RCC 7860 (cell line): ENCODE data around the gene SDR42E2.
A peak's percentile ranks its signal among the peaks of the same experiment; 100 is the strongest.
"Not testable (repeated sequence)": the region's sequence is repeated elsewhere in the genome, so short reads cannot be mapped to it uniquely, and the experiment has no call there.

Experiments used
- DNase-seq: peaks from one replicate; pipeline ENCODE4 v3.0.0-alpha.2; 2015; ENCODE audit warnings: low spot score
- FAIRE-seq: peaks from 2 replicates; lab custom pipeline; 2012; peaks lifted over from hg19 to GRCh38; lab: Jason Lieb, UNC

SDR42E2 gene

DNA sequence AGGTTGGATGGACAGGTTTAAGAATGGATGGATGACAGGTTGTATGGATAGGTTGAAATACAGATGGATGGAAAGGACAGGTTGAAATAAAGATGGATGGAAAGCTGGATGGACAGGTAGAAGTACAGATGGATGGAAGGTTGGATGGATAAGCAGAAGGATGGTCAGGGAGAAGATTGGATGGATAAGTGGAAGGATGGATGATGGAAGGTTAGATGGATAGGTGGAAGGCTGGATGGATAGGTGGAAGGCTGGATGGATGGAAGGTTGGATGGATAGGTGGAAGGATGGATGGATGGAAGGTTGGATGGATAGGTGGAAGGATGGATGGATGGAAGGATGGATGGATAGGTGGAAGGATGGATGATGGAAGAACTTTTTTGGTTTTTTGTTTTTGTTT lies 905 bp upstream of the SDR42E2 start:
- DNase-seq (no peak), FAIRE-seq (no peak)

DNA sequence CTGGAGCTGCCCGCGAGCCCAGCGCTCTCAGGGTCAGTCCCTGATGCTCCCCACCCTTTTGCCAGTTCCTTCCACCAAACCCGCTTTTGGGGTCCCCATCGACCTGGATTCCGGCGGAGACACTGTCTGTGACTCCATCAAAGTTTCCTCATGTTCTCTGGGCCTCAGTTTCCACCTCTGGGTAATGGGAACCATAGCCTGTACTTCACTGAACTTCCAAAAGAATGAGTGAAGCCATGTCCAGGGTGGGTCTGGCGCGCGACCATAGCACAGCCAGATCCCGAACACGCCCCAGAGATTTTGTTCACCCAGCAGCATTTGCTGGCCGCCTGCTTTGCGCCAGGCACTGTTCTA lies 327 bp downstream of the SDR42E2 start:
- FAIRE-seq: no peak
- DNase-seq: no peak

DNA sequence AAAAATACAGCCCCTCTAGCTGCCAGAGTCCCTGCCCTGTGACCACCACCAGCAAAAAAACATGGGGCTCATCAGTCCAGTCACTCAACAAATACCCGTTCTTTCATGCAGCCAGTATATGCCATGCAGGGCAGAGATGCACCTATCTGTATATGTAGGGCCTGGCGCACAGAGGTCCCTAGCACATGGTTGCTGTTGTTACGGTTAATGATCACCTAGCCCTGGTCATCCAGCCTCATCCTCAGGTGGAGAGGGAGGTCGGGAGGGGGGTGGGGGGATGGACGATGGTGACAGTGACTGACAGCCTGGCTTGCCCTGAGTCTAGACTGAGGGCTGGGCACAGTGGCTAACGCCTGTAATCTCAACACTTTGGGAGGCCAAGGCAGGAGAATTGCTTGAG lies 1.5 kb downstream of the SDR42E2 start:
- FAIRE-seq (no peak), DNase-seq (no peak)

DNA sequence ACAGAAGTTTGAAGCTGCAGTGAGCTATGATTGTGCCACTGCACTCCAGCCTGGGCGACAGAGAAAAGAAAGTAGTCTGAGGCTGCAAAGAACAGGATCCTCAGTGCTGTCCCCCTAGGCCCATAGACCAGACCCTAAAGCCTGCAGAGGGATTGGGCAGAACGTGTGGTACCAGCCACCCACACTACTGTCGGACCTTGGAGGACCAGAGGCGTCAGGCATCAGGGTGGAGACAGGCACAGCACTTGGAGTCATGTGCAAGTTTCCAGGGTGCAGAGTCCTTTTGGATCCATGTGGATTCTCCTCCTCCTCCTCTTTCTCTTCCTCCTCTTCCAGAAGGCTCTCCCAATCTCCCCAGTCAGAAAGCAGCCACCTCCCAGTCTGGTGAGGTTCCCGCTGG lies 2.2 kb downstream of the SDR42E2 start:
- FAIRE-seq (no peak), DNase-seq (no peak)

DNA sequence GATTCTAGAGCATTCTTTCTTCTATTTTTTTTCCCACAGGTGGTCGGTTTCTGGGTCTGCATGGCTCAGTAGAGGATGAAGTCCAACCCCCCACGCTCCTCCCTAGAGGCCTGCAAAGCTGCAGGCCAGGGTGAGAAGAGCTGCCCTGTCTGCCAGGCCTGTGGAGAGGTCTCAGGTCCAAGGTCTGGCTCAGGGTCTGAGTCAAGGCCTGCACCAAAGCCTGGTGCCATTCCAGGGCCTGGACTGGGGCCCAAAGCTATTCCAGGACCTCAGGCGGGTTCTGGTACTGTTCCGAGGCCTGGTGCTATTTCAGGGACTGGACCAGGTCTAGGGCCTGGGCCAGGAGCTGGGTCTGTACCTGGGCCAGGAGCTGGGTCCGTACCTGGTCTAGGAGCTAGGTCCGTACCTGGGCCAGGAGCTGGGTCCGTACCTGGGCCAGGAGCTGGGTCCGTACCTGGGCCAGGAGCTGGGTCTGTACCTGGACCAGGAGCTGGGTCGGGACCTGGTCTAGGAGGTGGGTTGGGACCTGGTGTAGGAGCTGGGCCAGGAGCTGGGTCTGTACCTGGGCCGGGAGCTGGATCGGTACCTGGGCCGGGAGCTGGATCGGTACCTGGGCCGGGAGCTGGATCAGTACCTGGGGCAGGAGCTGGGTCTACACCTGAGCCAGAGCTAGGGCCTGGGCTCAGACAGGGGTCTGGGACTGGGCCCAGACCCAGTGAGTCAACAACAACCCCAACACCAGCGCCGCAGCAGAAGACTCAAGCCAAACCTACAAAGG lies 3.4 kb downstream of the SDR42E2 start:
- FAIRE-seq (no peak), DNase-seq (no peak)

DNA sequence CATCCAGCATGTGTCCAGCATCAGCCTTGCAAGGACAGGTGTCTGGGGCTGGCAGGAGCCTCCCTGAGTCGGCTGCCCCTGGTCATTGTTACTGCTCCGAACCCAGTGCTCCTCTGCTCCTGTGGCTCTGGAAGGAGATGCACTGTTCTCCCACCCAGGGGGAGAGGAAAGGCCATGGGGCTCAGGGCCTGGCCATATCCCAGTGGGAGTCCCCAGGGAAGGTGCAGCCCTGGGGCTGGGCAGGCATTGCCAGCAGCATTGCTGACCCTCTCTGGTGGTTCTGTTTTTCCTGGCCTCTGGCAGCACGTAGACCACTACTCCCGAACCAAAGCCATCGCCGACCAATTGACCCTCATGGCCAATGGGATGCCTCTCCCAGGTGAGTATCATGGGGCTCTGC lies 9.6 kb downstream of the SDR42E2 start:
- FAIRE-seq (no peak), DNase-seq (no peak)

DNA sequence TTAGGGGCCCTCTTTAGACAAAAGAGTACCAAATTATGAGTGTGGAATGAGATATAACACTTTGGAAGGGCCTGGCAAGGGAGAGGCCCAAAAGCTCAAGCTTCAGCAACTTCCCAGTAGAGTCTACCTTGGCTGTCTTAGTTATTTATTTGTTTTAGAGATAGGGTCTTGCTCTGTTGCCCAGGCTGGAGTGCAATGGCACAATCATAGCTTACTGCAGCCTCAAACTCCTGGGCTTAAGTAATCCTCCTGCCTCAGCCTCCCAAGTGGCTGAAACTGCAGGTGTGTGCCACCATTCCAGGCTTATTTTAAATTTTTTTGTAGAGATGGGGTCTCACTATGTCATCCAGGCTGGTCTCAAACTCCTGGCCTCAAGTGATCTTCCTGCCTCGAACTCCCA lies 10.3 kb downstream of the SDR42E2 start:
- not testable (repeated sequence) for FAIRE-seq

DNA sequence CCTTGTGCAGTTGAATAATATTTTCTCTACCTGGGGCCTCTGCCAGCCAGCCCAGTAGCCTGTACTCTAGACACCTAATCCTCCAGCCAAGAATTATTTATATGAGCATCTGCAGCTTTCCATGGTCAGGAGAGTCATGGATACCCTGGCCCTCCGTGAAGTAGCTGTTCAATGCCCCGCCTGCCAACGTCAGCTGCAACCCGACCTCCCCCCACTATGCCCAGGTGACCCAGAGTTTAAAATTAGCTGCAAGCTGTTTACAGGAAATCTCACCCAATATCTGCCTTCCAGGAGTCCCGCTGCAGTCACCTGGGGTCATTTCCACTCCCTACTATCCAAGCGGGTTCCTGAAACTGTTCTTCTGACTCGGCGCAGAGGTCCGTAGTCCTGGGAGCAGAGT lies 12.3 kb downstream of the SDR42E2 start:
- DNase-seq: no peak
- FAIRE-seq: no peak

More for the DNA sequence above, 10.3 kb downstream of the SDR42E2 start:
- DNase-seq: not testable (repeated sequence)

DNA sequence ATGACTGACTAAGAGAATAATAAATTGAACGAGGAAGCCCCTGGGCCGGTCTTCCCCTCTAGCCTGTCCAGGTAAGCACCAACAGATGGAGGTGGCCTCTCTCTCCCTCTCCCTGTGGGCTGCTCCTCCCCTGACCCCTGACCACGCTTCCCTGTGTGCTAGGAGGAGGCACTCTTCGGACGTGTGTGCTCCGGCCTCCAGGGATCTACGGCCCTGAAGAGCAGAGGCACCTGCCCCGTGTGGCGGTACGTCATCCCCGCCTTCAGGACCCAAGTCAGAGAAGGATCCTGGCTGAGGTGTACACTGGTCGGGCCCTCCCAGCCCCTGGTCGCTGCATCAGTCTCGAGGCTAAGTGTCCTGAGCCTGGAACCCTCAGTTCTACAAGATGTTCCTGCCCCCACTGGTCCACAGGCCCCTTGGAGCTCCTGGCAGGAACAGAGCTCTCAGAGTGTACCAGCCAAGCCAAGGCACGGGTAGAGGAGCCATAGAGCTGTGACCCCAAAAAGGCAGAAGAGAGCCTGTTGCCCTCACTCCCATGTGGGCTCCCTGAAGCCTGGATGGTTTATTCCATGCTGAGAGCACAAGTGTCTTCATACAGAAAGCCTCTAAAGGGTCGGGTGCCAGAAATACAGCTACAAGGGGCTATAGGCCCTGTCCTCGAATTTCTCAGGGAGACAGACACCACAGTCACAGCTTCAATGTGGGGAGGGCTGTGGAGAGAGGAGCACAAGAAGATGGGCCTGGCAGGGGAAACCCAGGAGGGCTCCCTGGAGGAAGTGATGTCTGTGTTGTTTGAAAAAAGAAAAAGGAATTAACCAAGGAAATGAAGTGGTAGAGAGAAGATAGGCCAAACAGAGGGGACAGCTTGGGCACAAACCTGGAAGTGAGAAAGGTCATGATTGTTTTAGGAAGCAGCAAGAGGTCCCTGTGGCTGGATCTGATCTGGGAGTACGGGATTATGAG lies 15.9 kb downstream of the SDR42E2 start:
- no peak for FAIRE-seq
- DNase-seq: no peak

DNA sequence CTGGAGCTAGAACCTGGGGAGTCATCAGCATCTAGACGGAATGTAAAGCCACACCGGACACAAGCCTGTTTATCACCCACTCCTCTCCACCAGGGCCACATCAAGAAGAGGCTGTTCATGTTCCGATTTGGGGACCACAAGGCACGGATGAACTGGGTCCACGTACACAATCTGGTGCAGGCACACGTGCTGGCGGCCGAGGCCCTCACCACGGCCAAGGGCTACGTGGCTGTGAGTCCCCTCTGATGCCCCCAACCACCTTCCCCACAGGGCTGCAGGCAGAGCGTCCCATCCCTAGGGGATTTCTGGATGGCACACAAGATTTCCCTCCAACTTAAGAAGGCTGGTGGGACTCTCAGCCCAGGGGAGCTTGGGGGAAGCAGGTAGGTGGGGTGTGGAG lies 19.1 kb downstream of the SDR42E2 start:
- no peak for DNase-seq
- FAIRE-seq: no peak

DNA sequence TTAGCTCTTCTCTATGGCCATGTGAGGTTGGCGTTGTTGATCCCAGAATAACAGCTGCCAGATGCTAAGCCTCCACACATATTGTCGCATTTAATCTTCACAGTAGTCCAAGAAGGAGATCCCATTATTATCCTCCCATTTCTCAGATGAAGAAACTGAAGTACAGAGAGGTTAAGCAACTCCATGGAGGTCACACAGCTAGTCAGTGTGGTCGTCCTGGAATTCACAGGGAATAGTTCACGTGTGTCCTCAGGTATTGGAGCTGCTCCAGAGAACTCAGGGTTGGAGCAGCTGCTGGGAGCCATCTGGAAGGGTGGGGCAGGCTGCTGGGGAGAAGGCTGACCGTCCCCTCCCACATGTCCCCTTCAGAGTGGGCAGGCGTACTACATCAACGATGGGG lies 19.5 kb downstream of the SDR42E2 start:
- DNase-seq: no peak
- FAIRE-seq: no peak

DNA sequence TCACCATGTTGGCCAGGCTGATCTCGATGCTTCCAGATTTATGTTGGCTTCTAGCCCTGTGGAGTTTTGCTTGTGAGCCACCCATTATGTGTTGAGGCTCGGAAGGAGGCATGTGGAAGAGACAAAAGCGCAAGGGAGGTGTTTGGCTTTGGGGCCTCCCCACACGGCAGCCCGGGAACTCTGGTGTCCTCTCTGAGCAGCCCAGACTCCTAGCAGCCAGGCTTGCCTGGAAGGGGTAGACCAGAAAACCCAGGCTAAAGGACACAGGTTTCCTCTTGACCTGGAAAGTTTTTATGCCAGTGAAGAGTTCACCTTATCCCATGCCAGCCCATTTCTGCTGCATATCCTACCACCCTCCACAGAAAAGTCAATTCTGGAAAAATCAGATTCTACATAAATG lies 21.0 kb downstream of the SDR42E2 start:
- DNase-seq: no peak
- no peak for FAIRE-seq

DNA sequence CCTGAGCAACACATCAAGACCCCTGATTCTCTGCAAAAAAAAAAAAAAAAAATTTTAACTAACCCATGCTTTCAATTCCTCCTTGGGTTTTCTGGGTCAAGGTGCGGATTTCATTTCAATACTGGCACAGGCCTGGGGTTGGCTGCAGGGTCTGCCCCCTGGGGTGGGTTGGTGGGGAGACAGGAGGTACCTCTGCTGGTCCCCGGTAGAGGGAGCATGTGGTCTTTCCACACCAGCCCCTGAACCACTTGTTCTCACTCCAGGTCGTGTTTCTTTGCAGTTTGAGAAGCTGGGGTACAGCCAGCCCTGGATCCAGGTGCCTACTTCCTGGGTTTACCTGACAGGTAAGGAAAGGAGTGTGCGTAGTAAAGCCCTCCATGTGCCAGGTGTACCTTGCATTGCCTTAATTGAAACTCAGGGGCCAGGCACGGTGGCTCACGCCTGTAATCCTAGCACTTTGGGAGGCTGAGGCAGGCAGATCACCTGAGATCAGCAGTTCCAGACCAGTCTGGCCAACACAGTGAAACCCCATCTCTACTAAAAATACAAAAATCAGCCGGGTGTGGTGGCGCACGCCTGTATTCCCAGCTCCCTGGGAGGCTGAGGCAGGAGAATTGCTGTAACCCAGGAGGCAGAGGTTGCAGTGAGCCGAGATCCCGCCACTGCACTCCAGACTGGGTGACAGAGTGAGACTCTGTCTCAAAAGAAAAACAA lies 21.8 kb downstream of the SDR42E2 start:
- DNase-seq: no peak
- no peak for FAIRE-seq

DNA sequence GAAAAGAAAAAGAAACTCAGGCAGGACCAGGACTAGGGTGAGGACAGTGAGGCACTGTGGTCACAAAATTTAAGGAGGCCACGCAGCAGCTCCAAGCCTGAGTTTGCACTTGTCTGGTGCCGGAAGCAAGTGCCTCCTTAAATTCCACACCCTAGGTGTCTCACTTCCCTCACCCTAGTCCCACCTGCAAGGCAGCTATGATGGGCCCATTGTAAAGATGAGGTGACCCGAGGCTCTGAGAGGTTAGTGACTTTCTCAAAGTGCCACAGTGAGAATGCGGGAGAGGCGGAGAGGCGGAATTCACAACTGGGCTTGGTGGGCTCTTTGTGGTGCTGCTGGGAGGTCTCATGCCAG lies 22.3 kb downstream of the SDR42E2 start:
- no peak for DNase-seq
- FAIRE-seq: no peak

DNA sequence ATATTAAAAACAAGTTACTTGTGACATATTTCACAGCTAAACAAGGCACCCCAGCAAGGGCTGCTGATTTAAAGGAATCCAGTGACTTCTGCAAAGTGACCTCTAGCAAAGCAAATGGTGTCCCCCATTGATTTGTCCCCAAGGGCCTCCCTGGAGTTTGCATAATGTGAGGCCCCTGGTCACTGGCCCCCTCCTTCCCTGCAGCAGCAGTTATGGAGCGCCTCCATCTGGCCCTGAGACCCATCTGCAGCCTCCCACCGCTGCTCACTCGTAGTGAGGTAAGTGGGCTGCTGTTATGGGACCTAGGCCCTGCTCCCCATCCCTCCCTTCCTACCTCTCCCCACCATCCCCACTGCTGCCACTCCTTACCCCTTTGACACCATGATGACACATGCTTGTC lies 24.2 kb downstream of the SDR42E2 start:
- FAIRE-seq (no peak), DNase-seq (no peak)

DNA sequence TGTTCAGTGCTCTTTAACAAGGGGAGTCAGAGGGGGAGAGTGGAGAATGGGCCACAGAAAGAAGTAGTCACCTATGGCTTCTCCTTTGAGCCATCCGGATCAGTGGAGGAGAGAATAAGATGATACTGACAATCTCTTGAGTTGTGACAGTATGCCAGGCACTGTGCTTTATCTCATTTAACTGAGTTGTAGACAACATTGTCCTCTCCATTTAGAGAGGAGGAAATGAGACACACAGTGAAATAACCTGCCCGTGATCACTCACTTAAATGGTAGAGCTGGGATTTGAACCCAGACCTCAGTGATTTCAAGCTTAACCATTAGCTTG lies 25.9 kb downstream of the SDR42E2 start:
- FAIRE-seq (no peak), DNase-seq (no peak)

DNA sequence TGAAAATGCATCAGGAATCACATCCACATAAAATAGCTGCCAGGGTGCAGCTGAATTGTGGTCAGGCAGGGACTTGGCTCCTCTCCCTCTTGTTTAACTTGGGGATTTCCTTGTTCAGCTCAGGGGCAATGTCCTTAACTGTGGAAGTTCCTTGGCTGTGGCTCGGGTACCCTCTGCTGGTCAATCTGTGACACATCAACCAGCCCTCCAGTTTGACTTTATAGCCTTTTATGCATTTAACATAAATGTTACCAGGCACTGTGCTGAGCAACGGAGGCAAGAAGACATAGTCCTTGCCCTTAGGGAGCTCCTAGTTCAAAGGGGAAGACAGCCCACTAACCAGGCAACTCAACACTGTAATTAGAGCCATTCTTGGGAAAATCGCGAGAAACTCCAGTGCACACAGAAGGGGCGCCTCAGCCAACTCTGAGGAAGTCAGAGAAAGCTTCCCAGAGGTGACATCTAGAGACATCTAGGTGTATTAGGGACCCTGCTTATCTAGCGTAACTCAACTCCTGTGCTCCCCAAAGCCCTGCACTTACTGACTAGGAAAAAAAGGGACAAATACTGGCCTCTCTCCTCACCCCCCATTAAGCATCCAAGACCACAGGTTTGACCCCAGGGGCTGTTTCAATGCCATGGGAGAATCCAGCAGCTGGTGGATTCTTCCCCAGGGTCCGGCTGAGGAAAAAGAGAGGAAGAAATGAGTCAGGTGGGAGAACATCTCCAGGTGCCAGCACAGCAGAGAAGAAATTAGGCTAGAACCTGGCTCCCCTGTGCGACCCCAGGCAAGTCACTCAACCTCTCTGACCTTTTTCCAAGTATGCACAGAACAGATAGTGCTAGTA lies 26.5 kb downstream of the SDR42E2 start:
- DNase-seq (peak; percentile 88), FAIRE-seq (peak; percentile 88)

DNA sequence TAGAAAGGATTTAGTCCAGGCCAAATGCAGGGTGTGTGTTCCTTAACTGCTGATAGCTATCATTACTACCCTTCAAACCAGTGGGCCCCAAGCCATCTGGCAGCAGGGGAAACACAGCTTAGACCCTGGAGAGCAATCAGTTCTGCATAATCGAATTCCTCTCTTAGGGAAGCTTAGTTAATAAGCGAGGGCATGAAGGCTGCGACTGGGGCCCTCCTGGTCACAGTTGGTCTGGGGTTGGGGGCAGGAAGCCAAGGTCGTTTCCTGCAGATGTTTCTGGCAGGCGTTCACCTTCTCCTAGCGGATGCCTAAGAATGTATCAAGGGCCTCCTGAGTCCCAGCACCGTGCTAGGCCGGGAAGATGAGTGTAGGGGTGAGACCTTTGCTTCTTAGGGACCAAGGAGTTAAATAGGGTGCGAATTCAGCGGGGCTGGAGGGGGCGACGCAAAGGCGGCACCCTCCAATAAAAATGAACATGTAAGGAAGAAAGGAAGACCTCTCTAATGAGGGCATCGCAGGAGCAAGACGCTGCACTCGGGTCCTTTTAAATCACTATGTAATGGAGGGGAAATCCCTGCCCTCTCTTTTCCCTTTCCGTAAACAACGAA lies 27.3 kb downstream of the SDR42E2 start:
- peak; percentile 6 for DNase-seq

DNA sequence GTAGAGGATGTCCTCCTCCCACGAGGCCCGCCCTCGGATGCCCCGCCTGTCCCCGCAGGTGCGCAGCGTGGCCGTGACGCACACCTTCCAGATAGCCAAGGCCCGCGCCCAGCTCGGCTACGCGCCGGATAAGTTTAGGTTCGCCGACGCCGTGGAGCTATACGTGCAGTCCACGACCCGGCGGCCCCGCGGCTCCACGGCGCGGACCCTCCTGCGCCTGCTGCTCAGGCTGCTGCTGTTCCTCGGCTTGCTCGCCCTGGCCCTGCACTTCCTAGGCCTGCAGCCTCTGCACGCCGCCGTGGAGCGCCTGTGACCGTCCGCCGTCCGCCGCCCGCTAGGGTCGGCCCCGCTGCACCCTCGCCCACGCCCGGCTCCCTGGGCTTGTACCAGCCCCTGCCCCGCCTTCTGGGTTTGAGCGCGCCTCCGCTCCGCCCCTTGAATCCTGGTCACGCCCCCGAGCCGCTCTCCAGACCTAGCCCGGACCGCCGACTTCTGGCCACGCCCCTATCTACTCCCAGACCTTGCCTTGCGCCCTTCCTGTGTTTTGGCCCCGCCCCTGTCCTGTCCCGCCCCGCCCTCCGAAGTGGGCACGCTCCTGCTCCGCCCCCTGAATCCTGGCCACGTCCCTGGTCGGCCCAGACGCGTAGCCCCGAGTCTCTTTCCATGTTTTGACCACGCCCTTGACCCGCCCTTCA lies 27.9 kb downstream of the SDR42E2 start:
- DNase-seq: no peak
- FAIRE-seq: no peak

More for the DNA sequence above, 27.3 kb downstream of the SDR42E2 start:
- FAIRE-seq: no peak
